Measurements from ENCODE around the gene CWC27. TPM values are rescaled to one million over a fixed set of nuclear protein-coding genes. Genes with fewer than 3 reads are reported as not detected.
A peak's percentile ranks its signal among the peaks of the same experiment; 100 is the strongest.

CWC27 gene
- polyA plus RNA-seq, 1 of the 3 experiments (the other 2 are of a cell fraction) = 6.6 TPM

- CTCF ChIA-PET = interaction anchor here (1.1 kb wide), 1 partner anchor 54 kb away, joined by 3 read pairs; no protein-coding TSS in a partner anchor
- POLR2A ChIA-PET = no interaction called here
These were observed 107.5 kb downstream of the CWC27 start for GRCh38 chr5:64876203-64876602.

More at GRCh38 chr5:64876203-64876602, 107.5 kb downstream of the CWC27 start:
- no peak for TF ChIP-seq FOSL2 (IDR thresholded peaks at IDR 0.05; ENCODE audit: borderline replicate concordance, low read depth)
- 0 out of 2 replicates have a peak, but pooled peaks have one; percentile 26 for TF ChIP-seq FOXJ3 (CRISPR knock-in tag; IDR thresholded peaks at IDR 0.05)
- TF ChIP-seq RFX5 (IDR thresholded peaks at IDR 0.05; ENCODE audit: low read length) = peak; percentile 19; the same call in 1 of the 2 replicates
- TF ChIP-seq SIN3A (IDR thresholded peaks at IDR 0.05; ENCODE audit: borderline replicate concordance, low read depth, low read length) = no peak
- no peak for TF ChIP-seq MEF2A (IDR thresholded peaks at IDR 0.05; ENCODE audit: borderline replicate concordance, low read depth)
- TF ChIP-seq YY1 (IDR thresholded peaks at IDR 0.05; ENCODE audit: low read depth) = no peak
- peak; percentile 96 for TF ChIP-seq GATA2 (CRISPR knock-in tag; IDR thresholded peaks at IDR 0.05)
- peak; percentile 21; the same call in 1 of the 2 replicates for TF ChIP-seq MXI1 (IDR thresholded peaks at IDR 0.05; ENCODE audit: low read depth, low read length)
- TF ChIP-seq TAF1 (IDR thresholded peaks at IDR 0.05; ENCODE audit: borderline replicate concordance, low read depth, low read length) = no peak
- TF ChIP-seq RXRA (IDR thresholded peaks at IDR 0.05; ENCODE audit: borderline replicate concordance, low read depth) = no peak
- TF ChIP-seq CTCF (IDR thresholded peaks at IDR 0.05) = no peak
- peak in 1 of 2 experiments; percentile 86; a peak in 2 of 4 replicates for TF ChIP-seq EP300 (IDR thresholded peaks at IDR 0.05; ENCODE audit: borderline replicate concordance in 1 of 2, low read depth in 1 of 2, low read length in 1 of 2)
- TF ChIP-seq SMC3 (IDR thresholded peaks at IDR 0.05; ENCODE audit: low read depth, low read length) = no peak
- TF ChIP-seq CHD2 (IDR thresholded peaks at IDR 0.05; ENCODE audit: low read length, partially characterized antibody) = peak; percentile 69
- TF ChIP-seq TCF12 (IDR thresholded peaks at IDR 0.05) = peak; percentile 30; the same call in 1 of the 2 replicates
- TF ChIP-seq ZBTB33 (IDR thresholded peaks at IDR 0.05; ENCODE audit: borderline replicate concordance, low read depth) = no peak
- TF ChIP-seq RAD21 (IDR thresholded peaks at IDR 0.05; ENCODE audit: low read length) = peak; percentile 7; the same call in 1 of the 2 replicates
- no peaks in the 10 kb centered on the region for H3K9me2 ChIP-seq
- H2AFZ ChIP-seq (ENCODE audit: low read depth) = no peak overlapping the region
- peaks cover 0 to 5% of the 10 kb centered on the region in 2 experiments for H3K36me3 ChIP-seq (replicated peaks in 1 of 2; ENCODE audit: control insufficient read depth in 1 of 2, insufficient read depth in 2 of 2, low read length in 1 of 2)
- no peaks in the 10 kb centered on the region; a peak in 1 of 4 replicates for H3K4me1 ChIP-seq (ENCODE audit: control insufficient read depth in 1 of 2, insufficient read depth in 2 of 2, low read depth in 1 of 2, low read length in 1 of 2)
- H3K27ac ChIP-seq (ENCODE audit: low read depth in 2 of 2, low read length in 1 of 2) = peak overlapping the region in 1 of 2 experiments; percentile 60; a peak in 2 of 4 replicates
- peaks cover 7% of the 10 kb centered on the region for H3F3A ChIP-seq (replicated peaks; ENCODE audit: insufficient read depth)
- no peak overlapping the region for H3K4me3 ChIP-seq (ENCODE audit: low read depth in 2 of 2, low read length in 1 of 2)
- no peak overlapping the region for H3K4me2 ChIP-seq
- no peaks in the 10 kb centered on the region for H3K9me3 ChIP-seq
- H3K27me3 ChIP-seq (ENCODE audit: insufficient read depth) = no peaks in the 10 kb centered on the region
- 20% methylated on average over 1 of the region's 1 CpG for WGBS (ENCODE audit: low lambda C conversion rate)
- no peaks in the 10 kb centered on the region for H4K20me1 ChIP-seq (ENCODE audit: insufficient read depth)
- H3K9ac ChIP-seq = no peak overlapping the region
- no peaks in the 10 kb centered on the region for H3K79me2 ChIP-seq (ENCODE audit: insufficient read depth)
- DNase-seq = peak; percentile 47

All from SK-N-SH (cell line).